Liver (tissue), 9 donors: ENCODE data around the gene MED12L. TPM values are rescaled to one million over a fixed set of nuclear protein-coding genes. Genes with fewer than 3 reads are reported as not detected.
A peak's percentile ranks its signal among the peaks of the same experiment; 100 is the strongest.

Experiments used
- DNase-seq: peaks from one replicate; pipeline ENCODE4 v3.0.0-alpha.2; 2017; ENCODE audit warnings: low spot score
- H3K27ac ChIP-seq, 2 donors: one replicate each; pipeline ENCODE4 v1.7.0; 2013; ENCODE audit warnings: inconsistent platforms in 2 of 2, low read length in 2 of 2, control low read depth in 1 of 2, low read depth in 1 of 2, mild to moderate bottlenecking in 1 of 2
- H3K27me3 ChIP-seq, 4 donors: one replicate each; pipeline versions ENCODE4 v1.6.1 to v1.7.0; 2013; ENCODE audit warnings: low read length in 3 of 4, inconsistent platforms in 1 of 4, mild to moderate bottlenecking in 1 of 4, moderate library complexity in 1 of 4; ENCODE audit not compliant: control insufficient read depth in 4 of 4, insufficient read depth in 4 of 4
- H3K36me3 ChIP-seq, 4 donors: one replicate each; pipeline versions ENCODE4 v1.6.1 to v1.7.0; 2013; ENCODE audit warnings: low read length in 3 of 4, mild to moderate bottlenecking in 3 of 4, low read depth in 1 of 4, moderate library complexity in 1 of 4; ENCODE audit not compliant: control insufficient read depth in 4 of 4, insufficient read depth in 3 of 4
- H3K4me1 ChIP-seq, 4 donors: one replicate each; pipeline versions ENCODE4 v1.6.1 to v1.7.0; 2013; ENCODE audit warnings: low read length in 3 of 4, mild to moderate bottlenecking in 3 of 4, moderate library complexity in 1 of 4; ENCODE audit not compliant: control insufficient read depth in 4 of 4, insufficient read depth in 4 of 4
- H3K4me3 ChIP-seq, 3 donors: one replicate each; pipeline versions ENCODE4 v1.6.1 to v1.7.0; 2013; ENCODE audit warnings: low read length in 3 of 3, control low read depth in 1 of 3, low read depth in 1 of 3, mild to moderate bottlenecking in 1 of 3
- H3K9ac ChIP-seq, 2 donors: one replicate each; pipeline ENCODE4 v1.7.0; 2013; ENCODE audit warnings: low read length in 2 of 2, mild to moderate bottlenecking in 2 of 2, moderate library complexity in 2 of 2, control low read depth in 1 of 2, low read depth in 1 of 2
- H3K9me3 ChIP-seq, 4 donors: one replicate each; pipeline versions ENCODE4 v1.6.1 to v1.7.0; 2013; ENCODE audit warnings: low read length in 3 of 4; ENCODE audit not compliant: control insufficient read depth in 4 of 4
- EGR1 ChIP-seq, 2 donors: IDR thresholded peaks; 2 replicates each; pipeline ENCODE4 v1.6.1; 2016 to 2018; ENCODE audit warnings: antibody characterized with exemption in 2 of 2, low read depth in 2 of 2
- FOXA1 ChIP-seq: IDR thresholded peaks from 2 replicates; pipeline ENCODE4 v1.6.1; 2016; ENCODE audit warnings: antibody characterized with exemption
- FOXA2 ChIP-seq: IDR thresholded peaks from 2 replicates; pipeline ENCODE4 v1.6.1; 2016; ENCODE audit warnings: antibody characterized with exemption
- GABPA ChIP-seq, 2 donors: IDR thresholded peaks in 1 of 2; conservative IDR thresholded peaks in 1 of 2; 2 replicates each; pipeline ENCODE4 v1.6.1; 2016; ENCODE audit warnings: antibody characterized with exemption in 2 of 2, mild to moderate bottlenecking in 1 of 2, moderate library complexity in 1 of 2
- HNF4A ChIP-seq, 2 donors: conservative IDR thresholded peaks; 2 replicates each; pipeline ENCODE4 v1.6.1; 2016; ENCODE audit warnings: antibody characterized with exemption in 2 of 2, mild to moderate bottlenecking in 2 of 2
- JUND ChIP-seq, 2 donors: IDR thresholded peaks; 2 replicates each; pipeline ENCODE4 v1.6.1; 2016; ENCODE audit warnings: antibody characterized with exemption in 2 of 2
- NR2F2 ChIP-seq: IDR thresholded peaks from 2 replicates; pipeline ENCODE4 v1.6.1; 2016; ENCODE audit warnings: antibody characterized with exemption
- RAD21 ChIP-seq, 2 donors: IDR thresholded peaks; 2 replicates each; pipeline ENCODE4 v1.6.1; 2016; ENCODE audit warnings: antibody characterized with exemption in 2 of 2, mild to moderate bottlenecking in 2 of 2
- RXRA ChIP-seq, 2 donors: IDR thresholded peaks; 2 replicates each; pipeline ENCODE4 v1.6.1; 2017 to 2018; ENCODE audit warnings: antibody characterized with exemption in 2 of 2, mild to moderate bottlenecking in 1 of 2
- YY1 ChIP-seq: IDR thresholded peaks from 2 replicates; pipeline ENCODE4 v1.6.1; 2016; ENCODE audit warnings: antibody characterized with exemption, mild to moderate bottlenecking
- WGBS: extraction: QIAGEN DNeasy Blood & Tissue Kit; methylation state at CpG from one replicate; pipeline ENCODE4 v1.1.7; 2013; 5-methylcytosine and 5-hydroxymethylcytosine counted together
- polyA plus RNA-seq, 2 donors: library from polyadenylated mRNA; stranded (reverse) in 1 of 2; unstranded in 1 of 2; fragments of 200-250 nt in 1 of 2; fragments of >200 nt in 1 of 2; fragmentation: Nextera tagmentation in 1 of 2; extraction: Ambion mirVana in 1 of 2; gene quantifications; one replicate each; pipeline versions ENCODE4 v1.2.1 to v1.2.3, GENCODE V29; 2013 to 2015
- total RNA-seq, 2 donors: library from RNA; depleted of rRNA; stranded (reverse); fragments of >200 nt; gene quantifications; one replicate each; pipeline ENCODE4 v1.2.3, GENCODE V29; 2014
- TF ChIP-seq, protein P1 (sequence below): IDR thresholded peaks from 2 replicates; pipeline ENCODE4 v1.6.1; 2016; ENCODE audit warnings: antibody characterized with exemption
- TF ChIP-seq, protein P2 (sequence below): IDR thresholded peaks from 2 replicates; pipeline ENCODE4 v1.6.1; 2016; ENCODE audit warnings: antibody characterized with exemption
- TF ChIP-seq, protein P3 (sequence below): fragments of 150-350 bp; IDR thresholded peaks from 2 replicates; pipeline ENCODE4 v1.5.1; 2017; ENCODE audit warnings: improper control_type of control experiment, low read depth, low read length; ENCODE audit not compliant: missing input control
- TF ChIP-seq, protein P4 (sequence below): IDR thresholded peaks from 2 replicates; pipeline ENCODE4 v1.6.1; 2016; ENCODE audit warnings: antibody characterized with exemption
- donor health status: healthy.
- donor health status: healthy.
- donor health status: healthy.
- donor health status: healthy.
- donor health status: healthy.

The MED12L gene
- total and polyA plus RNA-seq, 4 donors, result 0.02 to 2.1 (median 0.49) TPM

DNA sequence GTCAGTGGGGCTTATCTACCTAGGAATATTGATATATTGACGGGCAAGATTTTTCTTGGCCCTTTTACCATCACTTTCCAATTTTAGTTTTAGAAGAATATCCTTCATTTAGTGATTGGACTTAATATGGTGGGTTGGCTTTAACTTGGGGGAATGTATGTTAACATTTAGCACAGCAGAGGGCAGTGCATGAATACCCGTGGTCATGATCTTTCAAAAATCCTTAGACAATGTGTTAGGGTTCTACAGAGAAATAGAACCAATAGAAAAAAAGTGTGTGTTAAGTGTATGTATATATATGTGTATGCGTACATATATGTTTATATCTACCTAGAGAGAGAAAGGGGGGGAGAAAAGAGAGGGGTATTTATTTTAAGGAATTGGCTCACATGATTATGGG is 80.7 kb downstream of the MED12L start:
- no peaks in the 10 kb centered on the region for H3K36me3 ChIP-seq
- DNase-seq, result no peak
- H3K4me1 ChIP-seq, result no peaks in the 10 kb centered on the region
- 69% methylated on average over 3 of the region's 3 CpGs for WGBS
- H3K27me3 ChIP-seq, result no peaks in the 10 kb centered on the region
- TF ChIP-seq HNF4A (conservative IDR thresholded peaks at IDR 0.05), result no peak
- TF ChIP-seq, protein P1, sequence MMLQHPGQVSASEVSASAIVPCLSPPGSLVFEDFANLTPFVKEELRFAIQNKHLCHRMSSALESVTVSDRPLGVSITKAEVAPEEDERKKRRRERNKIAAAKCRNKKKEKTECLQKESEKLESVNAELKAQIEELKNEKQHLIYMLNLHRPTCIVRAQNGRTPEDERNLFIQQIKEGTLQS, result no peak
- TF ChIP-seq RAD21 (IDR thresholded peaks at IDR 0.05), result peak; percentile 51 to 68
- no peaks in the 10 kb centered on the region for H3K9me3 ChIP-seq
- no peak overlapping the region for H3K4me3 ChIP-seq
- no peak overlapping the region for H3K27ac ChIP-seq
- H3K9ac ChIP-seq, result no peak overlapping the region

DNA sequence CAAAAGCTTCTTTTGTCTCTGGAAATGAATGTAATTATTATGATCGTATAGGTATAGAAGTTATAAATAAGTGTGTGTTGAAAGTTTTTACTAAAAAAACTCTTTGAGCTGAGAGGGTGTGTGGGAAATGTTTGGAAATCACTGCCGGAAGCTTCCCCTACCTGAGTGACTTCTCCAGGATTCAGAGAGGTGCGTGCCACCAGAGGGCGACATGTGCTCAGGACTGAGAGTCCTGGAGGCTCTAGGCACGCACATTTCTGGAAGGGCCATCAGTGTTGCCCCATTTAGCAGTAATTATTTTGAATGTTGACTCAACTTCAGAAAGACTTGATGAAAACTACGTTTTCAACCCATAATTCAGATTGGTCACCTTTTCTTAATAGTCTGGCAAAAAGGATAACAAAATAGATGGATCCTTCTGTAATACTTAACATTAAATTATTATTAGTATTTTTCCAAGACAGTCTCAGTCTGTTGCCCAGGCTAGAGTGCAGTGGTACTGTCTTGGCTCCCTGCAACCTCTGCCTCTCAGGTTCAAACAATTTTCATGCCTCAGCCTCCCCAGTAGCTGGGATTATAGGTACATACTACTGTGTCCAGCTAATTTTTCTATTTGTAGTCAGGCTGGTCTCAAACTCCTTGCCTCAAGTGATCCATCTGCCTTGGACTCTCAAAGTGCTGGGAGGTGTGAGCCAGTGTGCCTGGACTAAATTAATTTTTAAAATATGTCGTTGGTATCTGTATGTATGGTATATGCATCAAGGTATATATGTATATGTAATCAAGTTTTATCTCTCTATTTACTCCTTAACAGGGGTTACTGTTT is 83.0 kb downstream of the MED12L start:
- no peak overlapping the region for H3K4me3 ChIP-seq
- WGBS, result 17% methylated on average over 7 of the region's 7 CpGs
- H3K4me1 ChIP-seq, result no peaks in the 10 kb centered on the region
- TF ChIP-seq JUND (IDR thresholded peaks at IDR 0.05) (no peak), RAD21 (IDR thresholded peaks at IDR 0.05) (peak; percentile 98 to 99), NR2F2 (no peak), FOXA2 (no peak), HNF4A (conservative IDR thresholded peaks at IDR 0.05) (peak in 1 of 2 donors; percentile 29), RXRA (IDR thresholded peaks at IDR 0.05) (peak in 1 of 2 donors; percentile 41)
- TF ChIP-seq, protein P2, sequence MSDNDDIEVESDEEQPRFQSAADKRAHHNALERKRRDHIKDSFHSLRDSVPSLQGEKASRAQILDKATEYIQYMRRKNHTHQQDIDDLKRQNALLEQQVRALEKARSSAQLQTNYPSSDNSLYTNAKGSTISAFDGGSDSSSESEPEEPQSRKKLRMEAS, result no peak
- TF ChIP-seq, protein P3, sequence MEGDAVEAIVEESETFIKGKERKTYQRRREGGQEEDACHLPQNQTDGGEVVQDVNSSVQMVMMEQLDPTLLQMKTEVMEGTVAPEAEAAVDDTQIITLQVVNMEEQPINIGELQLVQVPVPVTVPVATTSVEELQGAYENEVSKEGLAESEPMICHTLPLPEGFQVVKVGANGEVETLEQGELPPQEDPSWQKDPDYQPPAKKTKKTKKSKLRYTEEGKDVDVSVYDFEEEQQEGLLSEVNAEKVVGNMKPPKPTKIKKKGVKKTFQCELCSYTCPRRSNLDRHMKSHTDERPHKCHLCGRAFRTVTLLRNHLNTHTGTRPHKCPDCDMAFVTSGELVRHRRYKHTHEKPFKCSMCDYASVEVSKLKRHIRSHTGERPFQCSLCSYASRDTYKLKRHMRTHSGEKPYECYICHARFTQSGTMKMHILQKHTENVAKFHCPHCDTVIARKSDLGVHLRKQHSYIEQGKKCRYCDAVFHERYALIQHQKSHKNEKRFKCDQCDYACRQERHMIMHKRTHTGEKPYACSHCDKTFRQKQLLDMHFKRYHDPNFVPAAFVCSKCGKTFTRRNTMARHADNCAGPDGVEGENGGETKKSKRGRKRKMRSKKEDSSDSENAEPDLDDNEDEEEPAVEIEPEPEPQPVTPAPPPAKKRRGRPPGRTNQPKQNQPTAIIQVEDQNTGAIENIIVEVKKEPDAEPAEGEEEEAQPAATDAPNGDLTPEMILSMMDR, result peak; percentile 87
- DNase-seq, result peak; percentile 77
- no peaks in the 10 kb centered on the region for H3K27me3 ChIP-seq
- H3K36me3 ChIP-seq, result no peaks in the 10 kb centered on the region
- no peaks in the 10 kb centered on the region for H3K9me3 ChIP-seq
- H3K27ac ChIP-seq, result no peak overlapping the region
- no peak overlapping the region for H3K9ac ChIP-seq

DNA sequence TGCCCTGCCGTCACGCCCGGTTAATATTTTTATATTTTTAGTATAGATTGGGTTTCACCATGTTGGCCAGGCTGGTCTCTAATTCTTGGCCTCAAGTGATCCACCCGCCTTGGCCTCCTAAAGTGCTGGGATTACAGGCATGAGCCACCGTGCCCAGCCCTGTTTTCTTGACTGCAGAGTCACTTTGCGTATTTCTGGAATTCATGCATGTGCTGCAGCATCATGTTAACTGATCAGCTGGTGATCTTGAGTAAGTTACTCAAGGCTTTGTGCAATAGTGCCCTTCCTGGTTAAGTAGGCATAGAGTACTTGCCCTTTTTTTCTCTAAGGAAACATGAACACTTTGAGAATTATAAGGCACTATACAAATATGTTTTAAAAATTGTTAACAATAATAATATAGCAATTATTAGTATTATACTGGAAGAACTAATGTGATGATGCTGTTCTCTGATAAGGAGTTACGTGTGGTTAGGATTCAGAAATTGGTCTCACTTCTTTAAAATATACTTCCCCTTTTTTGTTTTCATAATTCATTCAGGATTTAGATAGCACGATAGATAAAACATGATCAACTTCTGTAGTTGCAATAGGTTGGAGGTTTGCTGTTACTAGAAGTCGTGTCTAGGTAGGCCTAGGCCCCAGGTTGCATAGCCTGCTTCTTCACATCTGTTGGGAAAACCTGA is 83.9 kb downstream of the MED12L start:
- Histone ChIP-seq H3K4me3 (no peak overlapping the region), H3K4me1 (no peaks in the 10 kb centered on the region), H3K27me3 (no peaks in the 10 kb centered on the region), H3K36me3 (no peaks in the 10 kb centered on the region), H3K27ac (no peak overlapping the region), H3K9me3 (no peaks in the 10 kb centered on the region), H3K9ac (no peak overlapping the region)
- TF ChIP-seq, protein P3, result no peak
- TF ChIP-seq, protein P2, result no peak
- TF ChIP-seq YY1 (no peak), JUND (IDR thresholded peaks at IDR 0.05) (no peak), FOXA2 (no peak), HNF4A (conservative IDR thresholded peaks at IDR 0.05) (no peak), FOXA1 (no peak), GABPA (IDR thresholded peaks at IDR 0.05 in 1 of 2, conservative IDR thresholded peaks at IDR 0.05 in 1 of 2) (no peak), EGR1 (IDR thresholded peaks at IDR 0.05; ENCODE audit: low read depth in 2 of 2) (no peak), RAD21 (IDR thresholded peaks at IDR 0.05) (no peak)
- TF ChIP-seq, protein P4, sequence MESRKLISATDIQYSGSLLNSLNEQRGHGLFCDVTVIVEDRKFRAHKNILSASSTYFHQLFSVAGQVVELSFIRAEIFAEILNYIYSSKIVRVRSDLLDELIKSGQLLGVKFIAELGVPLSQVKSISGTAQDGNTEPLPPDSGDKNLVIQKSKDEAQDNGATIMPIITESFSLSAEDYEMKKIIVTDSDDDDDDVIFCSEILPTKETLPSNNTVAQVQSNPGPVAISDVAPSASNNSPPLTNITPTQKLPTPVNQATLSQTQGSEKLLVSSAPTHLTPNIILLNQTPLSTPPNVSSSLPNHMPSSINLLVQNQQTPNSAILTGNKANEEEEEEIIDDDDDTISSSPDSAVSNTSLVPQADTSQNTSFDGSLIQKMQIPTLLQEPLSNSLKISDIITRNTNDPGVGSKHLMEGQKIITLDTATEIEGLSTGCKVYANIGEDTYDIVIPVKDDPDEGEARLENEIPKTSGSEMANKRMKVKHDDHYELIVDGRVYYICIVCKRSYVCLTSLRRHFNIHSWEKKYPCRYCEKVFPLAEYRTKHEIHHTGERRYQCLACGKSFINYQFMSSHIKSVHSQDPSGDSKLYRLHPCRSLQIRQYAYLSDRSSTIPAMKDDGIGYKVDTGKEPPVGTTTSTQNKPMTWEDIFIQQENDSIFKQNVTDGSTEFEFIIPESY, result no peak
- TF ChIP-seq, protein P1, result no peak
- WGBS, result 85% methylated on average over 9 of the region's 9 CpGs
- no peak for DNase-seq
